DMS53 treated with DMSO at 0.1 percent for 48 hours (cell line): Measurements from ENCODE around the gene RAD51B.
"Not testable (repeated sequence)": the region's sequence is repeated elsewhere in the genome, so short reads cannot be mapped to it uniquely, and the experiment has no call there.

ENCODE experiments used
- DNase-seq: peaks from one replicate; lab custom pipeline; 2025; ENCODE audit not compliant: unreplicated experiment; lab: John Stamatoyannopoulos, UW

The RAD51B gene

GRCh38 chr14:68109132-68109900 is 289.7 kb downstream of the RAD51B start:
- DNase-seq, result no peak

GRCh38 chr14:68111097-68111852 is 291.7 kb downstream of the RAD51B start:
- no peak for DNase-seq

- DNase-seq, result no peak
These were observed 292.3 kb downstream of the RAD51B start for GRCh38 chr14:68111853-68112270.

- DNase-seq, result no peak
These were observed 292.9 kb downstream of the RAD51B start for GRCh38 chr14:68112442-68112841.

- no peak for DNase-seq
These were observed 293.9 kb downstream of the RAD51B start for GRCh38 chr14:68113343-68113930.

- DNase-seq, result not testable (repeated sequence)
These were observed 296.4 kb downstream of the RAD51B start for GRCh38 chr14:68115952-68116351.

- DNase-seq, result no peak
These were observed 303.1 kb downstream of the RAD51B start for GRCh38 chr14:68122651-68123050.

- DNase-seq, result no peak
These were observed 304.5 kb downstream of the RAD51B start for GRCh38 chr14:68124050-68124449.

- DNase-seq, result no peak
These were observed 305.6 kb downstream of the RAD51B start for GRCh38 chr14:68124979-68125731.

- DNase-seq, result no peak
These were observed 307.6 kb downstream of the RAD51B start for GRCh38 chr14:68127166-68127565.

- no peak for DNase-seq
These were observed 312.3 kb downstream of the RAD51B start for GRCh38 chr14:68131907-68132306.

GRCh38 chr14:68132563-68133121 is 313.1 kb downstream of the RAD51B start:
- DNase-seq, result no peak

- no peak for DNase-seq
These were observed 314.3 kb downstream of the RAD51B start for GRCh38 chr14:68133856-68134255.

- DNase-seq, result no peak
These were observed 315.4 kb downstream of the RAD51B start for GRCh38 chr14:68135028-68135427.

- DNase-seq, result no peak
These were observed 316.0 kb downstream of the RAD51B start for GRCh38 chr14:68135566-68135965.

- DNase-seq, result peak; percentile 79
These were observed 318.4 kb downstream of the RAD51B start for GRCh38 chr14:68137704-68138619.

- DNase-seq, result peak; percentile 6
These were observed 320.0 kb downstream of the RAD51B start for GRCh38 chr14:68139431-68140075.

GRCh38 chr14:68140076-68140741 is 320.6 kb downstream of the RAD51B start:
- DNase-seq, result no peak

- no peak for DNase-seq
These were observed 321.2 kb downstream of the RAD51B start for GRCh38 chr14:68140806-68141205.
